Endothelial cell of umbilical vein (primary cell): ENCODE results near the gene STK24. TPM values are rescaled to one million over a fixed set of nuclear protein-coding genes. Genes with fewer than 3 reads are reported as not detected.

ENCODE experiments used
- BruUV-seq: library from RNA; stranded (reverse); fragments of 400-500 nt; replicated peaks from 2 replicates; lab custom pipeline; 2021; lab: Mats Ljungman, UMichigan
- CTCF ChIA-PET: fragments of 300-600, 350-600 bp; sonication (Branson Sonifier 250); formaldehyde crosslinking; loops from one replicate; lab custom pipeline; 2021; ENCODE audit warnings: antibody characterized with exemption, inconsistent platforms; lab: Charles Lee
- POLR2A ChIA-PET: fragments of 300-600, 350-600 bp; sonication (Branson Sonifier 250); formaldehyde crosslinking; loops from one replicate; lab custom pipeline; 2021; ENCODE audit warnings: antibody characterized with exemption, inconsistent platforms; lab: Charles Lee
- DNase-seq: peaks from one replicate; pipeline ENCODE4 v3.0.0-alpha.2; 2011; ENCODE audit warnings: low read depth, low spot score
- FAIRE-seq: peaks from 2 replicates; lab custom pipeline; 2011; peaks lifted over from hg19 to GRCh38; lab: Jason Lieb, UNC
- H2AFZ ChIP-seq: 2 replicates; pipeline ENCODE4 v1.6.0; 2012; ENCODE audit warnings: low read depth, low read length, control low read depth, inconsistent platforms
- H3K27ac ChIP-seq: 2 replicates; pipeline ENCODE4 v1.5.1; 2011; ENCODE audit warnings: low read depth, mild to moderate bottlenecking, control low read depth, low read length, moderate library complexity; ENCODE audit not compliant: insufficient read depth
- H3K27me3 ChIP-seq, 2 experiments: 2 replicates each; pipeline versions ENCODE4 v1.6.0 to v1.6.1; 2011; ENCODE audit warnings: low read length in 2 of 2, mixed read lengths in 1 of 2; ENCODE audit not compliant: control insufficient read depth in 2 of 2, insufficient read depth in 2 of 2
- H3K36me3 ChIP-seq, 2 experiments: 2 replicates in 1 of 2; 3 replicates in 1 of 2; pipeline ENCODE4 v1.5.1; 2011; ENCODE audit warnings: low read length in 2 of 2, mild to moderate bottlenecking in 1 of 2, moderate library complexity in 1 of 2; ENCODE audit not compliant: control insufficient read depth in 2 of 2, insufficient read depth in 2 of 2; ENCODE audit errors: extremely low read depth in 1 of 2
- H3K4me1 ChIP-seq: 3 replicates; pipeline ENCODE4 v1.5.1; 2011; ENCODE audit warnings: mild to moderate bottlenecking, low read length; ENCODE audit not compliant: control insufficient read depth, insufficient read depth; ENCODE audit errors: extremely low read depth
- H3K4me2 ChIP-seq: 2 replicates; pipeline ENCODE4 v1.6.1; 2011; ENCODE audit warnings: low read length, control low read depth, mixed read lengths; ENCODE audit not compliant: insufficient read depth
- H3K4me3 ChIP-seq, 3 experiments: fragments of 200-600 bp in 1 of 3; sonication (generic), shearing (Covaris generic) in 1 of 3; replicated peaks in 1 of 3; 2 replicates each; pipeline ENCODE4 v1.5.1; 2011 to 2016; ENCODE audit warnings: control low read depth in 3 of 3, low read length in 3 of 3, mild to moderate bottlenecking in 2 of 3, inconsistent platforms in 1 of 3, low read depth in 1 of 3, moderate library complexity in 1 of 3; ENCODE audit not compliant: insufficient read depth in 1 of 3
- H3K79me2 ChIP-seq: 2 replicates; pipeline ENCODE4 v1.6.0; 2012; ENCODE audit warnings: low read length, inconsistent platforms; ENCODE audit not compliant: control insufficient read depth, insufficient read depth
- H3K9ac ChIP-seq: replicated peaks from 2 replicates; pipeline ENCODE3; 2011; ENCODE audit warnings: low read length, control low read depth; ENCODE audit not compliant: insufficient read depth; ENCODE audit errors: extremely low read depth
- H3K9me1 ChIP-seq: replicated peaks from 3 replicates; pipeline ENCODE4 v1.6.0; 2011; ENCODE audit warnings: mild to moderate bottlenecking, low read length; ENCODE audit not compliant: control insufficient read depth, insufficient read depth; ENCODE audit errors: extremely low read depth
- H3K9me3 ChIP-seq: replicated peaks from 2 replicates; pipeline ENCODE4 v1.5.1; 2012; ENCODE audit warnings: low read length, inconsistent platforms; ENCODE audit not compliant: control insufficient read depth, insufficient read depth
- H4K20me1 ChIP-seq: replicated peaks from 2 replicates; pipeline ENCODE3; 2011; ENCODE audit warnings: mild to moderate bottlenecking, low read length; ENCODE audit not compliant: control insufficient read depth, insufficient read depth; ENCODE audit errors: extremely low read depth
- CTCF ChIP-seq, 2 donors: IDR thresholded peaks; 1 replicate in 1 of 2; 2 replicates in 1 of 2; pipeline ENCODE4 v1.5.1; 2011; ENCODE audit warnings: low read length in 2 of 2, mild to moderate bottlenecking in 2 of 2, moderate library complexity in 2 of 2, control low read depth in 1 of 2, inconsistent platforms in 1 of 2, low read depth in 1 of 2; ENCODE audit not compliant: insufficient read depth in 1 of 2; ENCODE audit errors: extremely low read depth in 1 of 2
- EZH2 ChIP-seq: IDR thresholded peaks from 2 replicates; pipeline ENCODE4 v1.6.1; 2012; ENCODE audit warnings: borderline replicate concordance, low read depth, mild to moderate bottlenecking, moderate library complexity, low read length, inconsistent platforms; ENCODE audit not compliant: severe bottlenecking
- FOS ChIP-seq: IDR thresholded peaks from 2 replicates; pipeline ENCODE4 v1.6.1; 2011; ENCODE audit warnings: mild to moderate bottlenecking, low read length, moderate library complexity, borderline replicate concordance; ENCODE audit not compliant: insufficient read depth
- GATA2 ChIP-seq: IDR thresholded peaks from 2 replicates; pipeline ENCODE4 v1.7.0; 2011; ENCODE audit warnings: low read depth, mild to moderate bottlenecking, moderate library complexity, mixed read lengths, low read length; ENCODE audit not compliant: insufficient read length, insufficient read depth
- POLR2AphosphoS5 ChIP-seq: IDR thresholded peaks from 2 replicates; pipeline ENCODE4 v1.6.1; 2012; ENCODE audit warnings: low read depth, mild to moderate bottlenecking, control low read depth, low read length, moderate library complexity; ENCODE audit not compliant: insufficient read depth
- dilution Hi-C: fragments of 300-500 bp; cut with MboI; formaldehyde crosslinking; loops from one replicate; pipeline ENCODE4 v1.15.0; 2019; ENCODE audit warnings: low sequenced_read_pairs; ENCODE audit not compliant: extremely low pct_ligation_motif_present
- intact Hi-C: fragments of 100-400 bp; cut with micrococcal nuclease; formaldehyde crosslinking; loops from one replicate; pipeline ENCODE4 v1.10.0; 2022
- polyA plus RNA-seq, 4 experiments: library from polyadenylated mRNA; depleted of rRNA in 3 of 4; stranded (reverse) in 3 of 4; unstranded in 1 of 4; fragments of >200 nt; gene quantifications; 2 replicates each; pipeline versions ENCODE4 v1.2.1 to v1.2.3, GENCODE V29; 2011 to 2012; ENCODE audit warnings: missing spikeins in 1 of 4
- total RNA-seq: library from RNA; stranded (reverse); gene quantifications from 2 replicates; pipeline ENCODE4 v1.2.3, GENCODE V29; 2021

The STK24 gene
- total and polyA plus RNA-seq, 2 donors (not counting 3 experiments of a cell fraction or from before 2014, with no cell fraction given), result 43.3 to 100 TPM

DNA sequence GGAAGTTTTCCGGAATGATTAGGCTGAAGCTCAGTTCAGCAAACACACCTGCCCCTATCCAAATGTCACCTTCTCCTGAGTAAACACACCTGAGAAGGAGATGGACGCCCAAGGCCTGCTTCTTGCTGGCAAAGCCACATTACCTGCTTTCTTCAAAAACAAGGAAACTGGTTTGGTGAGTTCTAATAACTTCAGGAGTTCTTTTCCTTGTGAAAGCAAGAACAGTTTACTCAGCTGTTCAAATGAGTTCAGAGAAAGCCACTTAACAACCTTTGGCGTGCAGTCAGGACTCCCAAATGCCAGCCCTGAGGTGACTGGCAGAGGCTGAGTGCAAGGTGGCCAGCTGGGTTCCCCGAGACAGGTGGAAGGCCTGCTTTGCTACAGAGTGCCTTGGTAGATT, 160.5 kb downstream of the STK24 start:
- no peak overlapping the region for H3K4me2 ChIP-seq
- H4K20me1 ChIP-seq, result no peaks in the 10 kb centered on the region
- BruUV-seq, result no TSS peak
- no peaks in the 10 kb centered on the region for H3K4me1 ChIP-seq
- intact Hi-C loops (no loop called here), dilution Hi-C loops (no loop called here)
- FAIRE-seq, result no peak
- no peak overlapping the region for H2AFZ ChIP-seq
- H3K9ac ChIP-seq, result no peak overlapping the region
- ChIA-PET CTCF (interaction anchor here (1.4 kb wide), 1 partner anchor 8 kb away, joined by 5 read pairs; no protein-coding TSS in a partner anchor), POLR2A (no interaction called here)
- H3K27me3 ChIP-seq, result no peaks in the 10 kb centered on the region
- DNase-seq, result no peak
- no peaks in the 10 kb centered on the region for H3K9me3 ChIP-seq
- no peak overlapping the region for H3K27ac ChIP-seq
- no peaks in the 10 kb centered on the region for H3K9me1 ChIP-seq
- H3K79me2 ChIP-seq, result no peaks in the 10 kb centered on the region
- H3K4me3 ChIP-seq, result no peak overlapping the region
- TF ChIP-seq POLR2AphosphoS5, result no peak
- TF ChIP-seq FOS, result no peak
- TF ChIP-seq EZH2, result no peak
- TF ChIP-seq GATA2, result no peak
- TF ChIP-seq CTCF (IDR thresholded peaks at IDR 0.05; ENCODE audit: extremely low read depth in 1 of 2, insufficient read depth in 1 of 2, low read depth in 1 of 2, low read length in 2 of 2), result no peak
- H3K36me3 ChIP-seq, result no peaks in the 10 kb centered on the region
